Stomach (tissue), 9 donors: ENCODE measurements around the gene ZGRF1. TPM values are rescaled to one million over a fixed set of nuclear protein-coding genes. Genes with fewer than 3 reads are reported as not detected.
A peak's percentile ranks its signal among the peaks of the same experiment; 100 is the strongest.
"Not testable (repeated sequence)": the region's sequence is repeated elsewhere in the genome, so short reads cannot be mapped to it uniquely, and the experiment has no call there.

Source experiments
- DNase-seq, 2 donors: peaks; one replicate each; pipeline versions ENCODE4 v3.0.0 to v3.0.0-alpha.2; 2013 to 2019
- H3K27ac ChIP-seq, 5 donors: fragments of 200-600 bp in 4 of 5; sonication (generic) in 4 of 5; one replicate each; pipeline ENCODE4 v1.5.1; 2013 to 2019; ENCODE audit warnings: mild to moderate bottlenecking in 1 of 5, moderate library complexity in 1 of 5
- H3K27me3 ChIP-seq, 3 donors: fragments of 200-600 bp; sonication (generic); one replicate each; pipeline ENCODE4 v1.5.1; 2017 to 2019; ENCODE audit warnings: mixed run types in 1 of 3
- H3K36me3 ChIP-seq, 4 donors: fragments of 200-600 bp; sonication (generic); 1 replicate in 3 of 4; 2 replicates in 1 of 4; pipeline ENCODE4 v1.5.1; 2016 to 2019
- H3K4me1 ChIP-seq, 4 donors: fragments of 200-600 bp; sonication (generic); one replicate each; pipeline ENCODE4 v1.5.1; 2016 to 2019
- H3K4me3 ChIP-seq, 4 donors: fragments of 200-600 bp; sonication (generic) in 3 of 4; one replicate each; pipeline ENCODE4 v1.5.1; 2016 to 2019; ENCODE audit warnings: mild to moderate bottlenecking in 1 of 4
- H3K9me3 ChIP-seq, 4 donors: fragments of 200-600 bp; sonication (generic); one replicate each; pipeline ENCODE4 v1.5.1; 2016 to 2019
- EP300 ChIP-seq: sonication (generic); formaldehyde crosslinking; IDR thresholded peaks from one replicate; pipeline ENCODE4 v1.6.1; 2017; ENCODE audit warnings: antibody characterized with exemption
- POLR2A ChIP-seq, 4 donors: fragments of 450-650 bp; IDR thresholded peaks; one replicate each; pipeline ENCODE4 v1.6.1; 2016; ENCODE audit warnings: antibody characterized with exemption in 4 of 4, control low read depth in 2 of 4, mild to moderate bottlenecking in 1 of 4, moderate library complexity in 1 of 4
- POLR2AphosphoS5 ChIP-seq, 3 donors: sonication (generic); formaldehyde crosslinking; IDR thresholded peaks; one replicate each; pipeline ENCODE4 v1.6.1; 2016; ENCODE audit warnings: antibody characterized with exemption in 3 of 3
- WGBS, 5 donors: extraction: QIAGEN DNeasy Blood & Tissue Kit in 3 of 5; methylation state at CpG; one replicate each; pipeline versions ENCODE4 v1.1.5 to v1.1.7; 2013 to 2018; 5-methylcytosine and 5-hydroxymethylcytosine counted together
- intact Hi-C: fragments of 100-400 bp; cut with DNase I; formaldehyde crosslinking; loops from one replicate; pipeline ENCODE4 v1.15.1; 2023; ENCODE audit warnings: low total_unique reads
- polyA plus RNA-seq, 3 donors: library from polyadenylated mRNA; stranded (reverse); fragments of 200-250 nt; gene quantifications; one replicate each; pipeline ENCODE4 v1.2.3, GENCODE V29; 2013
- total RNA-seq, 5 donors: library from RNA; depleted of rRNA; stranded (reverse); fragments of >200 nt; gene quantifications; one replicate each; pipeline versions ENCODE4 v1.1.0 to v1.2.3, GENCODE V29; 2014 to 2016
- TF ChIP-seq, protein P1 (sequence below), 7 experiments: fragments of 450-650 bp in 4 of 7; fragments of 200-600 bp in 3 of 7; sonication (generic) in 3 of 7; IDR thresholded peaks; one replicate each; pipeline ENCODE4 v1.5.1; 2016 to 2019; ENCODE audit warnings: antibody characterized with exemption in 7 of 7, control low read depth in 2 of 7, mild to moderate bottlenecking in 1 of 7
- donor health status: healthy with polysubstance abuse.
- donor health status: Bipolar disorder and iron deficiency.
- donor health status: healthy.

Gene ZGRF1
- total and polyA plus RNA-seq, 8 donors = 0.46 to 20.6 (median 3.0) TPM

DNA sequence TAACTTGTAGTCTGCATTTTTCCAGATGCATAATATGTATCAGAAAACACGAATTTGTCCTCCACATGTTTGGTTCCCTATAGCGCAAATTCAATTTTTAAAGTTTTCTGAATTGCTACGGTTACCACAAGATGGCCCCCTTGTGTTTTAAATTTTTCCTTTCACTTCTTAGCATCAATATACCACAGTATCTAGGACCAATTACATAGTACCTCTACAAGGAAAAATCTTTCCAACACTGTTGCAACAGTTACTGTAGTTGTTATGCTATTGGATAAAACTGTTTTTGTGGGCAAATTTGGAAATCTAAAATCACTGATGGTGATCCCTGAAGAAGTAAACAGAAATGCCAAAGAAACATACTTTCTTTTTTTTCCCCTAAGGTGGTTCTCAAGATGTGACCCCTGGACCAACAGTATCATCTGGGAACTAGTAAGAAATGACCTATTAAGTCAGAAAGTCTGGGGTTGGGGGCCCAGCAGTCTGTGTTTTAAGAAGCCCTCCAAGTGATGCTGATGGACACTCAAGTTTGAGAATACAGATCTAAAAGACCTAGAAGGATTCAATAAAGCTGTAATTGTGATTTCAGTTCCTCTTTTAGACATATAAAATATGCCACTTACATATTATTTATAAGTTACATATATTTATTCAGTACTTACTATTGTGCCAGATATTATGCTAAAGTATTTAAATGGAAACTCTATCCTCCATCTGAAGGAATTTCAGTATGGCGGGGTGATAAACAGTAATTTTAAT lies 3.1 kb downstream of the ZGRF1 start:
- WGBS, 5 donors = 28 to 39% (median 32%) methylated on average over 4 of the region's 4 CpGs
- no peak overlapping the region for H3K27ac ChIP-seq
- peak in 1 of 2 donors; percentile 61 for DNase-seq
- intact Hi-C loops = loop anchor here (5.0 kb wide), 1 partner anchor 134 kb away; no protein-coding TSS in a partner anchor
- H3K36me3 ChIP-seq = peaks cover 0 to 21% (median 8%) of the 10 kb centered on the region in 4 donors
- no peaks in the 10 kb centered on the region for H3K9me3 ChIP-seq
- H3K27me3 ChIP-seq = no peaks in the 10 kb centered on the region
- no peak for TF ChIP-seq POLR2A (IDR thresholded peaks at IDR 0.05)
- TF ChIP-seq, protein P1, sequence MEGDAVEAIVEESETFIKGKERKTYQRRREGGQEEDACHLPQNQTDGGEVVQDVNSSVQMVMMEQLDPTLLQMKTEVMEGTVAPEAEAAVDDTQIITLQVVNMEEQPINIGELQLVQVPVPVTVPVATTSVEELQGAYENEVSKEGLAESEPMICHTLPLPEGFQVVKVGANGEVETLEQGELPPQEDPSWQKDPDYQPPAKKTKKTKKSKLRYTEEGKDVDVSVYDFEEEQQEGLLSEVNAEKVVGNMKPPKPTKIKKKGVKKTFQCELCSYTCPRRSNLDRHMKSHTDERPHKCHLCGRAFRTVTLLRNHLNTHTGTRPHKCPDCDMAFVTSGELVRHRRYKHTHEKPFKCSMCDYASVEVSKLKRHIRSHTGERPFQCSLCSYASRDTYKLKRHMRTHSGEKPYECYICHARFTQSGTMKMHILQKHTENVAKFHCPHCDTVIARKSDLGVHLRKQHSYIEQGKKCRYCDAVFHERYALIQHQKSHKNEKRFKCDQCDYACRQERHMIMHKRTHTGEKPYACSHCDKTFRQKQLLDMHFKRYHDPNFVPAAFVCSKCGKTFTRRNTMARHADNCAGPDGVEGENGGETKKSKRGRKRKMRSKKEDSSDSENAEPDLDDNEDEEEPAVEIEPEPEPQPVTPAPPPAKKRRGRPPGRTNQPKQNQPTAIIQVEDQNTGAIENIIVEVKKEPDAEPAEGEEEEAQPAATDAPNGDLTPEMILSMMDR (IDR thresholded peaks at IDR 0.05) = peak in 2 of 7 experiments; percentile 17 to 25
- H3K4me1 ChIP-seq = peaks cover 6 to 22% (median 14%) of the 10 kb centered on the region in 4 donors
- no peak overlapping the region for H3K4me3 ChIP-seq

DNA sequence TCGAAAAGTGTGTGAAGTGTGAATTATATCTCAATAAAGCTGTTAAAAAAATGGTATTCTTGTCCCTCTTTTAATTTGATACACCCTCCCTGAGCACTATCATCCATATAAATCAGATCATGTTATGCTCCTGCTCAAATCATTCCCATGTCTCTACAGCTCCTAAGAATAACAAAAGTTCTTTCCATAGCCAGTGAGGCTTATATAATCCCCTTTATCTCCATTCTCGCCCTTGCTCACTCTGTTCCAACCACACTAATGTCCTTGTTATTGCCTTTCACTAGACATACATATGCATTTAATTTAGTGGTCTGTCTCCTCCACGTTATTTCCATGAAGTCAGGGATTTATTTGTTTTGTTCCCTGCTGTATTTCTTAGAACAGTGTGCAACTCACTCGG lies 10.5 kb downstream of the ZGRF1 start:
- no peaks in the 10 kb centered on the region for H3K27me3 ChIP-seq
- intact Hi-C loops = no loop called here
- H3K4me3 ChIP-seq = no peak overlapping the region
- no peaks in the 10 kb centered on the region for H3K9me3 ChIP-seq
- TF ChIP-seq, protein P1 (IDR thresholded peaks at IDR 0.05) = no peak
- no peak for TF ChIP-seq POLR2A (IDR thresholded peaks at IDR 0.05)
- no peak for TF ChIP-seq EP300
- TF ChIP-seq POLR2AphosphoS5 (IDR thresholded peaks at IDR 0.05) = no peak
- H3K36me3 ChIP-seq = peaks cover 0 to 20% (median 12%) of the 10 kb centered on the region in 4 donors
- DNase-seq = no peak
- H3K27ac ChIP-seq = no peak overlapping the region
- WGBS, 5 donors = 89 to 95% (median 94%) methylated on average over 4 of the region's 4 CpGs
- H3K4me1 ChIP-seq = no peaks in the 10 kb centered on the region

- no peaks in the 10 kb centered on the region for H3K27me3 ChIP-seq
- H3K4me3 ChIP-seq = no peak overlapping the region
- WGBS, 5 donors = 87 to 98% (median 96%) methylated on average over 2 of the region's 2 CpGs
- H3K4me1 ChIP-seq = no peaks in the 10 kb centered on the region
- DNase-seq = no peak
- H3K36me3 ChIP-seq = peaks cover 0 to 19% (median 16%) of the 10 kb centered on the region in 4 donors
- no peak overlapping the region for H3K27ac ChIP-seq
- no peak for TF ChIP-seq POLR2A (IDR thresholded peaks at IDR 0.05)
- TF ChIP-seq, protein P1 (IDR thresholded peaks at IDR 0.05) = no peak
- TF ChIP-seq EP300 = no peak
- no peak for TF ChIP-seq POLR2AphosphoS5 (IDR thresholded peaks at IDR 0.05)
- intact Hi-C loops = no loop called here
- H3K9me3 ChIP-seq = no peaks in the 10 kb centered on the region
Observed at GRCh38 chr4:112616984-112617383, 19.7 kb downstream of the ZGRF1 start.

GRCh38 chr4:112612814-112613213 lies 23.9 kb downstream of the ZGRF1 start:
- H3K9me3 ChIP-seq, intact Hi-C loops, H3K27me3 ChIP-seq, DNase-seq, H3K4me3 ChIP-seq, H3K4me1 ChIP-seq, H3K27ac ChIP-seq: not testable (repeated sequence)
- H3K36me3 ChIP-seq = peaks cover 0 to 19% (median 8%) of the 10 kb centered on the region in 4 donors
- WGBS, 5 donors = 51 to 86% (median 65%) methylated on average over 2 of the region's 2 CpGs

DNA sequence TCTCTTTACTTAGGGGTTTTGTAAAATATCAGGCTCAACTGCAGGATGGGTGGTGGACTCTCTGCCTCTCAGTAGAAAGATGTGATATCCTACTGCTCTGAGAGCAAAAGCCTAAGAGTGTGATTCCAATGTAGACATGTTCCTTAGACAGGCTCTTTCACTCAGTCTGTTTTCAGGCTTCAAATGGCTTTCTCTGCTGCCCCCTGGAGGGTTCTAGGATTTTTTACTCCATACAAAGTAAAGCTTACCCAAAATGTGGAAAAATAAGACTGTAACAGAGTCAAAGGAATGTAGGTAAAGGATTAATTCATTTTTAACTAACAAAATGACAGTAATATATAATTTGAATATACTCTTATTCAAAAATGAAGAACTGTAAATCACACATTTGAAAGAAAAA lies 32.1 kb downstream of the ZGRF1 start:
- Histone ChIP-seq H3K4me1 (no peaks in the 10 kb centered on the region), H3K27ac (no peak overlapping the region), H3K36me3 (peaks cover 0 to 25% (median 19%) of the 10 kb centered on the region in 4 donors), H3K9me3 (no peaks in the 10 kb centered on the region), H3K27me3 (no peaks in the 10 kb centered on the region), H3K4me3 (no peak overlapping the region)
- DNase-seq = peak in 1 of 2 donors; percentile 76
- TF ChIP-seq EP300 = no peak
- TF ChIP-seq, protein P1 (IDR thresholded peaks at IDR 0.05) = peak in 3 of 7 experiments; percentile 11 to 34 (median 30)
- intact Hi-C loops = no loop called here
